Testis (tissue), 3 donors: ENCODE data around the gene CACNA2D3. TPM values are rescaled to one million over a fixed set of nuclear protein-coding genes. Genes with fewer than 3 reads are reported as not detected.

Experiments
- DNase-seq: peaks from one replicate; pipeline ENCODE4 v3.0.0-alpha.2; 2019
- H3K27ac ChIP-seq, 2 donors: fragments of 200-600 bp; sonication (generic); one replicate each; pipeline ENCODE4 v1.5.1; 2019
- H3K27me3 ChIP-seq: fragments of 200-600 bp; sonication (generic); one replicate; pipeline ENCODE4 v1.5.1; 2019
- H3K36me3 ChIP-seq: fragments of 200-600 bp; sonication (generic); one replicate; pipeline ENCODE4 v1.5.1; 2017; ENCODE audit warnings: low read depth; ENCODE audit errors: missing control alignments
- H3K4me1 ChIP-seq: fragments of 200-600 bp; sonication (generic); one replicate; pipeline ENCODE4 v1.5.1; 2019
- H3K4me3 ChIP-seq, 2 donors: fragments of 200-600 bp; sonication (generic); one replicate each; pipeline ENCODE4 v1.5.1; 2017 to 2019
- H3K9me3 ChIP-seq: fragments of 200-600 bp; sonication (generic); one replicate; pipeline ENCODE4 v1.5.1; 2017
- POLR2A ChIP-seq: fragments of 450-650 bp; IDR thresholded peaks from one replicate; pipeline ENCODE4 v1.6.1; 2017; ENCODE audit warnings: antibody characterized with exemption, mild to moderate bottlenecking, moderate library complexity
- WGBS, 2 donors: methylation state at CpG; one replicate each; pipeline ENCODE4 v1.1.5; 2018; 5-methylcytosine and 5-hydroxymethylcytosine counted together
- intact Hi-C: fragments of 100-400 bp; cut with DNase I; formaldehyde crosslinking; loops from one replicate; pipeline ENCODE4 v1.15.1; 2023; ENCODE audit warnings: low total_unique reads
- polyA plus RNA-seq: library from polyadenylated mRNA; stranded (reverse); fragments of 350-450 nt; fragmentation: Illumina TruSeq; extraction: RNeasy Lipid Tissue Mini Kit (QIAGEN cat#74804); gene quantifications from one replicate; pipeline ENCODE4 v1.2.3, GENCODE V29; 2014; ENCODE audit warnings: low read depth, low replicate concordance; ENCODE audit not compliant: insufficient read depth
- total RNA-seq, 2 donors: library from RNA; depleted of rRNA; stranded (reverse); fragments of >200 nt; gene quantifications; one replicate each; pipeline ENCODE4 v1.2.3, GENCODE V29; 2016
- TF ChIP-seq, protein P1 (sequence below), 3 experiments: fragments of 450-650 bp in 2 of 3; fragments of 200-600 bp in 1 of 3; sonication (generic) in 1 of 3; IDR thresholded peaks; one replicate each; pipeline ENCODE4 v1.5.1; 2016 to 2019; ENCODE audit warnings: antibody characterized with exemption in 3 of 3, mild to moderate bottlenecking in 2 of 3, moderate library complexity in 1 of 3

CACNA2D3 gene
- total and polyA plus RNA-seq, 3 donors from 2014 or later, result 10.1 to 16.5 (median 11.2) TPM

DNA sequence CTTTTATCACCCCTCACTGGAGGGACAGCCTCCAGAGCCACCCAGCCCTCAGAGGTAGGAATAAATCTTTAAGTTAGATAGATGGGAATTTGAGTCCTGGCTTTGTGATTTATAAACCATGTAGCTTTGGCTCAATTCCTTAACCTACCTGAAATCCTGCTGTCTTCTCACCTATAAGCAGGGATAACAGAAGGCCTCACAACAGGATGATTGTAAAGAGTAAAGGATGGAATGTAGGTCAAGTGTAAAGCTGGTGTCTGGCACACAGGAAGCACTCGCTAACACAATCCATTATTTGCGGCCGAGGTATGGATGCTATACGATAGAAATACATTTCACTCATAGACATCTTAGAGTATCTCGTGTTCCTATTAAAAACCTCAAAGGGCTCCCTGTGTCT lies 968.4 kb downstream of the CACNA2D3 start:
- no peak for DNase-seq
- intact Hi-C loops, result no loop called here
- H3K4me3 ChIP-seq, result no peak overlapping the region
- no peaks in the 10 kb centered on the region for H3K27me3 ChIP-seq
- no peaks in the 10 kb centered on the region for H3K36me3 ChIP-seq
- TF ChIP-seq, protein P1, sequence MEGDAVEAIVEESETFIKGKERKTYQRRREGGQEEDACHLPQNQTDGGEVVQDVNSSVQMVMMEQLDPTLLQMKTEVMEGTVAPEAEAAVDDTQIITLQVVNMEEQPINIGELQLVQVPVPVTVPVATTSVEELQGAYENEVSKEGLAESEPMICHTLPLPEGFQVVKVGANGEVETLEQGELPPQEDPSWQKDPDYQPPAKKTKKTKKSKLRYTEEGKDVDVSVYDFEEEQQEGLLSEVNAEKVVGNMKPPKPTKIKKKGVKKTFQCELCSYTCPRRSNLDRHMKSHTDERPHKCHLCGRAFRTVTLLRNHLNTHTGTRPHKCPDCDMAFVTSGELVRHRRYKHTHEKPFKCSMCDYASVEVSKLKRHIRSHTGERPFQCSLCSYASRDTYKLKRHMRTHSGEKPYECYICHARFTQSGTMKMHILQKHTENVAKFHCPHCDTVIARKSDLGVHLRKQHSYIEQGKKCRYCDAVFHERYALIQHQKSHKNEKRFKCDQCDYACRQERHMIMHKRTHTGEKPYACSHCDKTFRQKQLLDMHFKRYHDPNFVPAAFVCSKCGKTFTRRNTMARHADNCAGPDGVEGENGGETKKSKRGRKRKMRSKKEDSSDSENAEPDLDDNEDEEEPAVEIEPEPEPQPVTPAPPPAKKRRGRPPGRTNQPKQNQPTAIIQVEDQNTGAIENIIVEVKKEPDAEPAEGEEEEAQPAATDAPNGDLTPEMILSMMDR (IDR thresholded peaks at IDR 0.05), result no peak
- TF ChIP-seq POLR2A, result no peak
- H3K27ac ChIP-seq, result no peak overlapping the region
- H3K4me1 ChIP-seq, result no peaks in the 10 kb centered on the region
- no peaks in the 10 kb centered on the region for H3K9me3 ChIP-seq
- WGBS, 2 donors, result 96 to 99% methylated on average over 5 of the region's 5 CpGs

DNA sequence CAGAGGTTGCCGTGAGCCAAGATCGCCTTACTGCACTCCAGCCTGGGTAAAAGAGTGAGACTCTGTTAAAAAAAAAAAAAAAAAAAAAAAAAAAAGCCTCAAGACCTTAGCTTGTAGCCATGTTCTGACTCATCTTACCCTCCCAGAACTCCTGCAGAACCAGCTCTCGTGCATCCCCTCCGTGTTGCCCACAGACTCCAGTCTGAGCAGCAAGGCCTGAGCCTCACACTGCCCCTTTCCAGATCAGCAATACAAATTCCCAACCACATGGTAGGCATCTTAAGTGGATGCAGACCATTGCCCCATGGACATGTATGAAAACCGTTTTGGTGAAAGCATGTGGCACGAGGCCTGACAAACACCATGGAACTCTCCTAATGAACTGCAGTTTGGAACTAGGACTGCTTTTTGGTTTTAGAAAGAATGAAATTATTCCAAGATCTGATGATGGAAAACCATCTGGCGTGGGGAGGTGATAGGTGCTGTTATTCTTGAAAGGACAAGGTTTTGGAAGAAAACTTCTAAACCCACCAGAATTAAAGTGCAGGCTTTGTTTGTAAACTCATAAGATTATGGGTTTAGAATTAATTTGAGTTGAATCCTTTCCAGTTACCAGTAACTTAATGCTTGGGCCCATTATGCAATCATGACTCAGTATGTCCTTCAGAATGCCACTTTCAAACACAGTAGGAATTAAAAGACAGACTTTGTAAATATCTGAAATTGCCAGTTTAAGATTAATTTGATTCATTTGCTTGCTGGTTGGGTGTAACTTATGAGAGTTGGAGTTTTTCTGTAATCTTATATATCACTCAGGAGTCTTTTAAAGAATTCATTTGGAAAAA lies 969.3 kb downstream of the CACNA2D3 start:
- intact Hi-C loops, result no loop called here
- DNase-seq, result no peak
- TF ChIP-seq, protein P1 (IDR thresholded peaks at IDR 0.05), result no peak
- 92 to 96% methylated on average over 7 of the region's 7 CpGs for WGBS, 2 donors
- no peaks in the 10 kb centered on the region for H3K4me1 ChIP-seq
- no peaks in the 10 kb centered on the region for H3K27me3 ChIP-seq
- H3K36me3 ChIP-seq, result no peaks in the 10 kb centered on the region
- H3K27ac ChIP-seq, result no peak overlapping the region
- no peaks in the 10 kb centered on the region for H3K9me3 ChIP-seq
- H3K4me3 ChIP-seq, result no peak overlapping the region

DNA sequence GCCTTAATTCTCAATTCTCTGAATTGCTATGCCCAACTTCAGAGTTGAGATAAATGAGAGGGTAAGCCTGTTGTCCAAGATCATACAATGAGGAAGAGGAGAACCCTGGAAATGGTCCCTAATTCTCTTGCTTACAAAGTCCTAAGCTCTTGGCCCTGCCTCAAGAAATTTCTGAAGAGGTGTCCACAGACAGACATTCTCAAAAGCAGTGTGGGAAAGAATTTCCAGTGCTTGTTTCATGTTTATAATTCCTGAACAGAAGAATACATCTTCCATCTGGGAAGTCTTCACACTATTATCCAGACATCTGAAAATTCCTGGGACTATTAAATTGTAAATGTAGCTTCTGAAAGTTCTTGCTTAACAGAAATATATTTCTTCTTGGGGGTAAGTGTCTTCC lies 972.3 kb downstream of the CACNA2D3 start:
- Histone ChIP-seq H3K4me1 (no peaks in the 10 kb centered on the region), H3K4me3 (no peak overlapping the region), H3K9me3 (no peaks in the 10 kb centered on the region), H3K27me3 (no peaks in the 10 kb centered on the region), H3K36me3 (no peaks in the 10 kb centered on the region), H3K27ac (no peak overlapping the region)
- TF ChIP-seq, protein P1 (IDR thresholded peaks at IDR 0.05), result no peak
- no peak for TF ChIP-seq POLR2A
- DNase-seq, result no peak
- intact Hi-C loops, result no loop called here

DNA sequence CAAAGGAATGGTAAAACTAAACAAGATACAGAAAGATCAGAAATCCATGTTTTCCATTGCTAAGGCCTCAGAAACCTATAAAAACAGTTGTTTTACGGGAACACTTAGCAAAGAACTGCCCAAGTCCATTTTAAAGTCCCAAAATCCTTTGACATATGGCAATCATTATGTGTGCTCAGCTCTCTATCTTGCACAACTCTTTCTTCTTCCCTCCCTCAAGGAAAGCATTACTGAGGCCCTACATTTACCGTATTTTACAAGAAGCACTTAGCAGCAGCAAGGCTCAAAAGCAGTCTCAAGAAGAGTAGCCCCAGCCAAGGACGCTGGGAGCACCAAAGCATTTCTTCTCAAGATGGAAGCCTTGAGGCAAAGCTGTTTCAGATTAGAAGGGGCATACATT lies 975.1 kb downstream of the CACNA2D3 start:
- no peak for DNase-seq
- H3K36me3 ChIP-seq, result no peaks in the 10 kb centered on the region
- H3K4me3 ChIP-seq, result no peak overlapping the region
- WGBS, 2 donors, result 95% methylated on average over 3 of the region's 3 CpGs
- TF ChIP-seq POLR2A, result no peak
- TF ChIP-seq, protein P1 (IDR thresholded peaks at IDR 0.05), result no peak
- no peaks in the 10 kb centered on the region for H3K9me3 ChIP-seq
- intact Hi-C loops, result no loop called here
- no peak overlapping the region for H3K27ac ChIP-seq
- H3K4me1 ChIP-seq, result no peaks in the 10 kb centered on the region
- no peaks in the 10 kb centered on the region for H3K27me3 ChIP-seq

DNA sequence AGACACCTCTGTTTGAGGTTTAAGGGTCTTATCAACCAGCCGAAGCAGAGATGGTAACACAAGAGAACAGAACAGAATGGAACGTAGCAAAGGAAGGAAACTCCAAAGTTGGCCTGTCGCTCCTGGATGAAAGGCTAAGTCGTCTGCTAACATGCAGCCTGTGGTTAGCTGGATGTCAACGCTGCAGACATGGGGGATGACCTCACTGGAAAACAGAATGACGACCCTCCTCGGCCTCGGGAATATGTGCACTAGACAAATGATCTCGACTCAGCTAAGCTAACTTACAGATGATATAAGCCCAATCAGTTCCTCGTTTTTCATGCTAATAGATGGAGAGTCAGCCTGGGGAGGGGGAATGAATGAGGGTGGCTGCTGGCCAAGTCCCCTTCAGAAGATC lies 983.3 kb downstream of the CACNA2D3 start:
- Histone ChIP-seq H3K4me3 (no peak overlapping the region), H3K27ac (no peak overlapping the region), H3K9me3 (no peaks in the 10 kb centered on the region), H3K27me3 (no peaks in the 10 kb centered on the region), H3K36me3 (no peaks in the 10 kb centered on the region), H3K4me1 (no peaks in the 10 kb centered on the region)
- DNase-seq, result no peak
- WGBS, 2 donors, result 74 to 82% methylated on average over 10 of the region's 10 CpGs
- intact Hi-C loops, result no loop called here
- TF ChIP-seq POLR2A, result no peak
- TF ChIP-seq, protein P1 (IDR thresholded peaks at IDR 0.05), result no peak
